ENCODE results near the gene LPIN3. TPM values are rescaled to one million over a fixed set of nuclear protein-coding genes. Genes with fewer than 3 reads are reported as not detected.

LPIN3 gene
- total and polyA plus RNA-seq, 2 of the 8 experiments (the other 6 are each of a cell fraction or from before 2014, with no cell fraction given) = 3.7 to 3.9 TPM

- Histone ChIP-seq H4K91ac (replicated peaks; ENCODE audit: insufficient read length, low read length) (no peak overlapping the region), H3K23me2 (ENCODE audit: low read depth, low read length) (no peaks in the 10 kb centered on the region), H2AFZ (ENCODE audit: low read length) (no peak overlapping the region; the same call in 1 of the 2 replicates), H2AK5ac (ENCODE audit: low read depth, low read length) (no peak overlapping the region), H2BK5ac (ENCODE audit: low read depth, low read length) (no peak overlapping the region), H3K27me3 (replicated peaks in 1 of 4; ENCODE audit: control insufficient read depth in 3 of 4, extremely low read depth in 1 of 4, insufficient read depth in 3 of 4, low read length in 3 of 4) (no peaks in the 10 kb centered on the region), H2BK12ac (ENCODE audit: low read depth, low read length) (no peak overlapping the region), H3K36me3 (ENCODE audit: control insufficient read depth in 2 of 4, insufficient read depth in 4 of 4, low read length in 3 of 4) (no peaks in the 10 kb centered on the region), H3K79me1 (ENCODE audit: low read depth, low read length) (no peaks in the 10 kb centered on the region), H4K20me1 (replicated peaks in 1 of 2; ENCODE audit: control insufficient read depth in 1 of 2, insufficient read depth in 2 of 2, low read length in 2 of 2) (no peaks in the 10 kb centered on the region), H3K9me3 (ENCODE audit: insufficient read depth in 2 of 2, low read depth in 1 of 2, low read length in 1 of 2) (no peaks in the 10 kb centered on the region), H3K4me3 (ENCODE audit: extremely low read depth in 1 of 4, insufficient read depth in 2 of 4, low read depth in 3 of 4, low read length in 4 of 4) (no peak overlapping the region), H3K4ac (replicated peaks; ENCODE audit: insufficient read length, low read depth, low read length) (no peak overlapping the region), H3K79me2 (ENCODE audit: control insufficient read depth in 1 of 2, insufficient read depth in 2 of 2, low read length in 2 of 2) (no peaks in the 10 kb centered on the region), H3K4me1 (replicated peaks in 1 of 4; ENCODE audit: control insufficient read depth in 3 of 4, insufficient read depth in 4 of 4, low read length in 3 of 4) (no peaks in the 10 kb centered on the region; a peak in 1 of 7 replicates), H3K23ac (ENCODE audit: insufficient read length) (no peak overlapping the region), H3K14ac (ENCODE audit: insufficient read length) (no peak overlapping the region), H3K4me2 (ENCODE audit: insufficient read depth in 1 of 2, low read depth in 2 of 2, low read length in 2 of 2) (no peak overlapping the region), H3K18ac (ENCODE audit: extremely low read depth, low read length) (no peak overlapping the region), H2BK20ac (ENCODE audit: low read length) (no peak overlapping the region), H3K56ac (replicated peaks; ENCODE audit: insufficient read length, low read depth, low read length) (no peak overlapping the region), H4K8ac (ENCODE audit: extremely low read depth, insufficient read depth, low read length) (no peak overlapping the region; the same call in 1 of the 2 replicates), H3K27ac (ENCODE audit: low read depth, low read length) (no peak overlapping the region), H2BK120ac (replicated peaks; ENCODE audit: low read depth, low read length) (no peak overlapping the region), H2BK15ac (ENCODE audit: low read length) (no peak overlapping the region), H4K5ac (ENCODE audit: insufficient read length, low read depth, low read length) (no peak overlapping the region), H3K9ac (replicated peaks in 1 of 4; ENCODE audit: extremely low read depth in 1 of 4, low read depth in 3 of 4, low read length in 3 of 4) (no peak overlapping the region)
- CTCF ChIA-PET (ENCODE audit: partially characterized antibody) = interaction anchor here (0.6 kb wide), 1 partner anchor 112 kb away, joined by 3 read pairs; no protein-coding TSS in a partner anchor
- WGBS, 2 experiments (ENCODE audit: extremely low coverage in 1 of 2, insufficient coverage in 1 of 2, insufficient read length in 1 of 2, insufficient replicate concordance in 2 of 2, low coverage in 1 of 2, low lambda C conversion rate in 2 of 2, missing lambda C conversion rate in 1 of 2) = 74% methylated on average over 6 of the region's 6 CpGs; no CpG with 5 or more reads in 1 of the 2 experiments
- DNase-seq (ENCODE audit: low read depth in 1 of 2, low spot score in 2 of 2) (no peak), FAIRE-seq (no peak)
- POLR2A ChIA-PET (ENCODE audit: partially characterized antibody) = interaction anchor here (1.0 kb wide), 1 partner anchor 19 kb away, joined by 5 read pairs; no protein-coding TSS in a partner anchor
- TF ChIP-seq KDM4A (IDR thresholded peaks at IDR 0.05; ENCODE audit: low read depth, low read length, severe bottlenecking) = no peak
- no peak for TF ChIP-seq HDAC6 (IDR thresholded peaks at IDR 0.05; ENCODE audit: low read depth, low read length)
- TF ChIP-seq JUN (IDR thresholded peaks at IDR 0.05; ENCODE audit: low read depth, low read length) = no peak
- no peak for TF ChIP-seq TBP (IDR thresholded peaks at IDR 0.05; ENCODE audit: low read depth, low read length)
- TF ChIP-seq HDAC2 (IDR thresholded peaks at IDR 0.05; ENCODE audit: borderline replicate concordance in 1 of 2, low read depth in 2 of 2, low read length in 2 of 2) = no peak
Observed at GRCh38 chr20:41377275-41377674, 36.7 kb downstream of the LPIN3 start.

All from H1 (cell line).